ENCODE data around the gene SHOC2.

Gene SHOC2

GRCh38 chr10:110985497-110986275 lies 66.3 kb downstream of the SHOC2 start:
- no peak for DNase-seq

GRCh38 chr10:110989016-110989415 lies 69.6 kb downstream of the SHOC2 start:
- DNase-seq = no peak

- DNase-seq = no peak
These were observed 72.8 kb downstream of the SHOC2 start for GRCh38 chr10:110992006-110992800.

DNA sequence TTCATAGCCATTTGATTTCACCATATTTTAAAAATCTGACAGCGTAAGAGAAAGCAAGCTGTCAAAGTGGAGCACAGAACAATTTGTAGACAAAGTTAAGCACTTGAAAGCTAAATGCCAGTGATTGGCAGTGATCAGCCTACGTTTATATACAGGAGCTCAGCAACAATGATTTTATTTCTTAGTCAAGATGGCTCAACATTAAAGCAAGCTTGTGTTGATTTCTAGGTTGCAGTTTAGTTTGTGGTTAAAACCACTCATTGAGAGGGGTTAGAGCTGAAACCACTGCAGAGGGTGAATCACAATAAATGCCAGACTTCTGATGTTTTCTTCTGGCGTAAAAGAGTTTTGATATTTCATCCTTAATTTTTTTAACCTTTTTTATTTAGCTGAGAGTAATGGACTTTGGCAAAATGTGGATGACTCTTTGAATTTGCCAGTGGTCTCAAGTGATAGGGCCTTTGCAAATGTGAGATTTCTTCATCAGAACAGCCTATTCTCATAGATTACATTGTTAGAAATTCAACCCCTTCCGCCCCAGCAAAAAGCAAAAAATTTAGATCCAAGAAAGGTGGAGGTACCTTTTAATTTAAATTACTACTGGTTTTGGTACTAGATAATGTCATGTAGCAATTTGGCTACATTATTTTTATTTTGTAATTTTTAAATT lies 73.8 kb downstream of the SHOC2 start:
- peak; percentile 1 for DNase-seq

GRCh38 chr10:110994406-110995086 lies 75.1 kb downstream of the SHOC2 start:
- DNase-seq = no peak

GRCh38 chr10:110995301-110995700 lies 75.9 kb downstream of the SHOC2 start:
- no peak for DNase-seq

- DNase-seq = no peak
These were observed 76.9 kb downstream of the SHOC2 start for GRCh38 chr10:110996256-110996655.

DNA sequence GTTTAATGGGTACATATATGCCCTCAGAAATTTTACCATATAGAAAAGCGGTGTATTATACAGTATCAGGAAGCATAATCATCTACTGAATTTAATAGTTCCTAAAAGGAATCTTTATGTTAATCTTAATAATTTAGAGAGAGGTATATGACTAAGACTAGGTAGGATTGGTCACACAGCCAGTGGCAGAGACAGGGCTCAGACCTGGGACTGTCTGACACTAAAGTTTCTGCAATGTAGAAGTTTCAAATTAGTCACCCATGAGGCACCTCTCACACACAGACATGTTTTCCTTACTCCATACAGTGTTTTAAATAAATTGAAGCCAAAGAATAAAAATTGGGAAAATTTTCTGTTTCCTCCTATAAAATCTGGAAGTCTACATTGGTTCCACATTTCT lies 84.6 kb downstream of the SHOC2 start:
- DNase-seq = peak; percentile 10

DNA sequence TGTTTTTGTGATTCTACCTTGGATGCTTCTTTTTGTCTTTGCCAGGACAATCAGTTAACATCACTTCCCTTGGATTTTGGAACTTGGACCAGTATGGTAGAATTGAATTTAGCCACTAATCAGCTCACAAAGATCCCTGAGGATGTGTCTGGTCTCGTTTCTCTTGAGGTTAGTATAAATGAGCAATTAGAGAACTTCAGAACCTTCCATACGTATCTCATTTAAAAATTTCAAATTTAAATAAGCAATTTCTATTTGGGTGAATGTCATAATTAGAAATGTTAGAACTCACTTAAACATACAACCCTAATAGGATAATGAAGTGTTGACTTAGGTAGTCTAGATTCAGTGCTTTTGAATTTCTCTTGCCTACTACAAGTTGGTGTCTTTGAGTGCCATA lies 88.1 kb downstream of the SHOC2 start:
- no peak for DNase-seq

DNA sequence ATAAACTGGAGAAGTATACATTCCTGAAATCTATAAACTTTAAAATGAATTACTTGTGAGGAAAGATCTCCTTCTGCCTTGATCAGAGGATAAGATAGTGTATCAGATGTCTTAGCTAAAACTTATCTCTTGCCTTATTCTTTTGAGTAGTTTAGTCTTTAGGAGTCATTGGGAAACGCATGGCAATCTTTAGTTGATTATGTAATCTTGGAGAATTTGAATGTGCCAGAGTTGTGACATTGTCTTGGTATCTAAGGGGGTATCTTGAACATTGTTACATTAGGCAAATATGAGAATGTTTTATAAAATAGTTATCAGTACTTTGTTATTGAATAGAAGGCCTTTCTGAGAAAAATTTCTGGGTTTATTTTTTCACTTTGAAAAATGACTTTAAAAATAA lies 95.8 kb downstream of the SHOC2 start:
- DNase-seq = no peak

GRCh38 chr10:111017098-111017497 lies 97.7 kb downstream of the SHOC2 start:
- no peak for DNase-seq

DNA sequence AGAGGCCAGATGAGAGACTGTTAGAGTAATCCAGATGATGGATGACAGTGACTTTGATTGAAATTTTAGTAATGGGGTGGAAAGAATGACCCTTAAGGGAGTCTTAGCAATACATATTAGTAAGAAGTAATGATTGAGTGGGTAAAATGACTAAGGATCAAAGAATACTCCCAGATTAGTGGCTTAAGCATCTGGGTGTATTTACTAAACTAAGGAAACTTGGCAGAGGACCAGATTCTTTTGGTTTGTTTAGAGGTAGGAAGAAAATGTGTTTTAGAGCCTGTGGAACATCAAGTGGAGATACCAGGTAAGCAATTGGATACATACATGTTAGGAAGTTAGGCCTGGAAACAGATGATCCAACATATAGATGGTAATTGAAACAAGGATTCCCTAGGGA lies 98.6 kb downstream of the SHOC2 start:
- no peak for DNase-seq

- DNase-seq = no peak
These were observed 103.7 kb downstream of the SHOC2 start for GRCh38 chr10:111023060-111023459.

DNA sequence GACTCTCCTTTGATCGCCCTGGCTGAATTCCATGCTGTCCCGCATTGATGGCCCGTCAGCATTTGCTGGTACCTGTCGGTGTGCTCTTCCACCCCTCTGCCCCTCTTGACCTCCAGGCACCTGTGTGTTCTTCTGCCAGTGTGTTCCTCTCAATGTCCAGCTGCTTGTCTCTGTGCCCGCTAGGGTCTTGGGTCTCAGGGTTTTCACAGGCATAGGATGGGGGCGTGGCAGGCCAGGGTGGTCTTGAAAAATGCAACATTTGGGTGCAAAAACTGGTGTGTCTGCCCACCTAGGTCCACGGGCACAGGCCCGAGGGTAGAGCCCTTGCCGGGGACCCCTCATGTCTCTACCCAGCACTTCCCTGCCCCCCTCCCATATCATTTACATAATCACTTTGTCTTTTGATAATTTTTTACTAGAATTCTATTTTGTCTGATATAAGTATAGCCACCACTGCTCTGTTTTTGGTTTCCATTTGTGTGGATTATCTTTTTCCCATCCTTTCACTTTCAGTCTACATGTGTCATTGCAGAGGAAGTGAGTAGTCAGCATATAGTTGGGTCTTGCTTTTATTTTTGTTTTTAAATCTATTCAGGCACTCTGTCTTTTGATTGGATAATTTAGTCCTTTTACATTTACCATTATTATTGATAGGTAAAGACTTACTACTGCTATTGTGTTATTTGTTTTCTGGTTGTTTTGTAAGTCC lies 110.8 kb downstream of the SHOC2 start:
- no peak for DNase-seq

- no peak for DNase-seq
These were observed 115.3 kb downstream of the SHOC2 start for GRCh38 chr10:111034598-111035310.

DNA sequence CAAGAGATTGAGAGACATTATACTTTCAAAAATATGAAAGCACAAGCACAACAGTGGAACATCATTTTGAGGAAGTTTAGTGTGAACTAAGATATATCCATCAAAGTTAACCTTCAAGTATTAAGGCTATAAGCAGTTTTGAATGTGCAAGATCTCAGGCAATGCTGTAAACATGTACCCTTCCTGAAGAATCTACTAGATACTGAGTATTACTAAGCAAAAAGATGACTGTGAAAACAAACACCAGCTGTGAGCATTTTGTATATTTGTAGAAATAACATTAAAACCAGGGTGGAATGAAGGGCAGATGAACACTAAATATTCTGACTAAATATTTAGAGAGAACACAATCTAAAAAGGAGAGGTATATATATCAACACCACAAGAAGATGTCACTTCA lies 116.1 kb downstream of the SHOC2 start:
- DNase-seq = no peak

- no peak for DNase-seq
These were observed 118.5 kb downstream of the SHOC2 start for GRCh38 chr10:111037858-111038257.

DNA sequence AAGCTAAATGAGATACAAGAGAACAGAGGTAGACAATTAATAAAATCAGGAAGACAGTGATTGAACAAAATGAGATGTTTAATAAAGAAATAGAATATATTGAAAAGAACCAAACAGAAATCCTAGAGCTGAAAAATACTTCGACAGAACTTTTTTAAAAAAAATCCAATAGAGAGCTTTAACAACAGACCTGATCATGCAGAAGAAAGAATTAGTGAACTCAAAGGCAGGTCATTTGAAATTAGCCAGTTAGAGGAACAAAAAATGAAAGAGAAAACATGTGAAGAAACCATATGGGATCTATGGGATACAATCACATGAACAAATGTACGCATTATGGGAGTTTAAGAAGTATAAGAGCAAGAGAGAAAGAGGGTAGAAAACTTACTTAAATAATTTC lies 120.1 kb downstream of the SHOC2 start:
- DNase-seq = no peak

DNA sequence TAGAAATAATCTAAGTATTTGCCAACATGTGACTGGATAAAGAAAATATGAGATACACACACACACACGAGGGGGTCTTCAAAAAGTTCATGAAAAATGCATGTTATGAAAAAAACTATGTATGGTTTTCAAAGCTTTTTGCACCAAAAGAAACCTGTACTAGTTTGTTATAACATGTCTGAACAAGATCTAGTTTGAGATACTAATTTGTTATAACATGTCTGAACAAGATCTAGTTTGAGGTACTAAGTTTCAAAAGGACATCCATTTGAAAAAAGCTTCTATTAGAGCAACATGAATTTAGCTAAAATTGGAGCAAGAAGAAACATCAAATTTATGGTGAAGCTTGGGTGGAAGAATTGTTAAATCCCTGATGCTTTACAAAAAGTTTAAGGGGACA lies 137.6 kb downstream of the SHOC2 start:
- DNase-seq = no peak
